HG03378 (cell line): ENCODE measurements around the gene MORN5.

ENCODE experiments used
- ATAC-seq: cut with Tn5 transposase; IDR thresholded peaks from one replicate; pipeline ENCODE4 v1.9.1; 2021; ENCODE audit warnings: mild to moderate bottlenecking, moderate library complexity; ENCODE audit not compliant: unreplicated experiment

Gene MORN5

DNA sequence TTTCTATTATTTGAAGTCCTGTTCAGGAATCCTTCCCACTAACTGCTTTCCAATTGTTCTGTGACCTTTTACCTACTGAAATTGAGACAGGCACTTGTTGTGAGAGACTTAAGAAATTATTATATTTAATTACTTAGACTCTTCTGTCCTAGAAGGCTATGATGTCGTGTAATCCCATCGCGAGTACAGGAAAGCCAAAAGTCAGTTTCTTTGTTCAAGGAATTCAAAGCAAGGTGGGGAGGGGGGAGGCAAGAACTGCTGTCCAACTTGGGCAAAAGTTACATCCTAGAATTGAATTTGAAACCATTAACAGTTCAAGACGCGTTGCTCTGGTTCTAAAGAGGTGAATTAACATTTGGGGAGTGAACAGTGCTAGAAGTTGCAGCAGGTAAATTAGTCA is 18.0 kb upstream of the MORN5 start:
- ATAC-seq: no peak

GRCh38 chr9:122143296-122143695 is 16.4 kb upstream of the MORN5 start:
- ATAC-seq: no peak

DNA sequence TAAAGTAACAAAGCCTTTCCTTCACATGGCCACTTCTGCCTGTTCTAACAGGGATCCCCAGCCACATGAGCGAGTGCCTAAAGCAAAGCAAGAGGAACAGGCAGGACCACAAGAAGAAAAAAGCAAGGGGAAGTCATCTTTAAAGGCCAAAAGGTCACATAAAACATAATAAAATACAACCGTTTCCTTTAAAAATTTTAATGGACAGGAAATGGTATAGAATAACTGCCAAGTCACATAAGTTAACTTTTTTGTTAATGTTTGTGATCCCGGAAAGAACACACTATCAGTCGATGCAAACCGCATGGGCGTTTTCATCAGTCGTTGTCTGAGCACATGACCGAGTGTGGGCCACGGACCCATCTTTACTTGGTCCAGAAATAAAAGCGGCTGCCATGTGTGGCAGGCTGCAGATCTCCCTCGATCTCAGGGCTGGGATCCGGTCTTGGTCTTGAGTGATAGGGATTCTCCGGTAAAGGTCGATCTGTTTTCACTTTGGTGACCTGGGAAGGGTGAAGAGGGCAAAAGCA is 15.8 kb upstream of the MORN5 start:
- no peak for ATAC-seq

- no peak for ATAC-seq
Observed at GRCh38 chr9:122144836-122145591, 14.7 kb upstream of the MORN5 start.

DNA sequence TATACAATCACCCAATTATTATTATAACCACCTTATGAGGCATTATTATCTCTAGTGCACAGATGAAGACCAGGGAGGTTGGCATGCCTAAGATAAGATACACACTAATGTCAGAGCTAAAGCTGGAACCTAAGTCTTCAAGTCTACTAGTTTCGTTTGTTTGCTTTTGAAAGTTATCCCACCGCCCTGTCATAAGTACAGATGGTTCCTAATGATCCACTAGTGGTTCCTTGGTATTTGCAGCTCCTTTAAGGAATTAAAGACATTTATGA is 14.2 kb upstream of the MORN5 start:
- ATAC-seq: no peak

GRCh38 chr9:122151267-122151828 is 8.4 kb upstream of the MORN5 start:
- no peak for ATAC-seq

DNA sequence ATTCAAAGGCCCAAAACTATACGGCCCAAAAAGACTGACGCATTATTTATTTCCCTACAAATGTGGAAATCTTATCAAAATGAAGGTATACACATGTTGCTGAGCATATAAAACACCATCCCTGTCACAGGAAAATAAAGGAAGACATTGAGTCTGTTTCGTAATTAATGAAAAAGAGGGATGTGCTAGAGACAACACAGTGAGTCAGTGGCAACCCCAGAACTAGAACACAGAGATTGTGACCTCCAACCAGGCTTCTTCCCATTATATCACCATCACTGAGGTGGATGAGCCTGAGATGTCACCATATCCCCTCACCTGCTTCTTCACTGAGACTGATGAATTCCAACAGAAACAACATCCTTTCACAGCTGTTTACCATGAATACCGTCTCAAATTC is 3.9 kb upstream of the MORN5 start:
- ATAC-seq: no peak

- no peak for ATAC-seq
Observed at GRCh38 chr9:122158202-122158601, 1.5 kb upstream of the MORN5 start.

DNA sequence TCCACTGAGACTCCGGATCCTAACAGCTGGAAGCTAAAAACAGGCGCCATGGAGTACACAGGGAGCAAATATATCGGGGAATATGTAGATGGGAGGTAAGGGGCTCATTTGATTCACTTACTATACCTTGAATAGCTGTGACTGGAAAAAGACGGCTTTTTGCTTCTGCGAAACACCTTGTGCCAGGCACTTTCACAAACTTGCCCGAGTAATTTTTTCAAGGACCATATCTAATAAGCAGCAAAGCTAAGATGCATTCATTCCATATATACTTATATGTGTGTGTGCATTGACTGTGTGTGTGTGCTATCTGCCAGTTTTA is 178 bp downstream of the MORN5 start:
- ATAC-seq: peak; percentile 5

- ATAC-seq: no peak
Observed at GRCh38 chr9:122162415-122162814, 2.7 kb downstream of the MORN5 start.

- ATAC-seq: no peak
Observed at GRCh38 chr9:122164286-122164685, 4.6 kb downstream of the MORN5 start.

- no peak for ATAC-seq
Observed at GRCh38 chr9:122168356-122168755, 8.6 kb downstream of the MORN5 start.

DNA sequence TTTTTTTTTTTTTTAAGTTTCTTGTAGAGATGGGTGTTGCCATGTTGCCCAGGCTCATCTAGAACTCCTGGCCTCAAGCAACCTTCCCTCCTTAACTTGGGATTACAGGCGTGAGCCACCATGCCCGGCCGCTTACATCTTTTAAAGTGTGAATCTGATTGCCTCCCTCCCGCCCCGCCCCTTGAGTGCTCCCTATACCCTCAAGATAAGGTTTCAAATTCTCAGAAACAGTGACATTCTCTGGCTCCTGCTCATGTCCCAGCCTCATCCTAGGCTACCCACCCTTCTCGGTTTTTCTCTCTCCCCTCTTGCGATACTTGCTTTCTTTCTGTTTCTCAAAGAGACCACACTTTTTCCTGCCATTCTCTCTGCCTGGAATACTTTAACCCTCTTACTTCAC is 12.4 kb downstream of the MORN5 start:
- ATAC-seq: no peak

- no peak for ATAC-seq
Observed at GRCh38 chr9:122173670-122174069, 14.0 kb downstream of the MORN5 start.

DNA sequence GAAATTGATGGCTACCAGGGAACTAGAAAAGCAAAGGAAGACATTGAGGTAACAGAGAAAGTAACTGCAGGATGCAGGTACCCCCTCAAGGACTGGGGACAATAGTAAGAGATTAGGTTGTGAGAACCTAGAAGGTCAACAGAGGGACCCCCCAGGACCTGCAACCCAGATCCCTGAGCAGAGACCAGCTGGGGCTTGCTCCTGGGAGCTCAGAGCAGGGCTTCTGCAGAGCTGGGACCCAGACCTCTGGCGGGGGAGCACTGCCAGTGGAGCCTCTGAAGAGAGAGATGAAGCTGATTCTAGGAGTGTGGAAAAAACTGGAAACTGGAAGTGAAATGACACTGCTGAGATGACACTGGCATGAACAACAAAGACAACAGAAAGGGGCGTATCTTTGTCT is 17.2 kb downstream of the MORN5 start:
- ATAC-seq: no peak

DNA sequence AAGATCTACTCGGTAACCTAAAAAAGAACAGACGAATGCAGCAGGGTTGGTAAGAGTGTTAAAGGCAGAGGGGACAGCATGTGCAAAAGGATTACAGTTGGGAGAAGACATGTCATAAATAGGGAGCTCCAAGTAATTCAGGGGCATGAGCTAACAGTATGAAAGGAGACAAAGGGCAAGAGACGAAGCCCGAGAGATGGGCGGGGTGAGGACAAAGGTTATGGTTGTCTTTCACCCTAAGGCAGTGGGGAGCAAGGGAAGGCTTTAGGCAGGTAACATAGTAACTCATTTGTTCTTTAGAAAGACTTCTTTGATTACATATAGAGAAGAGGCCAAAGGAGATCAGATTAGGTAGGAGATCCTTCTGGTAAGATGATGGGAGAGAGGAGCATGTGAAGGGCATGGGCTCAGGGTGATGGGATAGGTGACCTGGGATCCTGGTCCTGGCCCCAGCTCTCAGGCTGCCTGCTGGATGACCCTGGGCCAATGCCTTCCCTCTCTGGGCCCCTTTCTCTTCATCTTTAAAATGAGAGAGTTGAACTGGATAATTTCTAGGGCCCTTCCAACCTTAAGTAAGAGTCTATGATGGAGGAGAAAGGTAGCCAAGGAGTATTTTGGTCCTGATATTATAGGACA is 19.5 kb downstream of the MORN5 start:
- no peak for ATAC-seq

GRCh38 chr9:122179690-122180074 is 20.0 kb downstream of the MORN5 start:
- no peak for ATAC-seq

- ATAC-seq: no peak
Observed at GRCh38 chr9:122180633-122181032, 20.9 kb downstream of the MORN5 start.

DNA sequence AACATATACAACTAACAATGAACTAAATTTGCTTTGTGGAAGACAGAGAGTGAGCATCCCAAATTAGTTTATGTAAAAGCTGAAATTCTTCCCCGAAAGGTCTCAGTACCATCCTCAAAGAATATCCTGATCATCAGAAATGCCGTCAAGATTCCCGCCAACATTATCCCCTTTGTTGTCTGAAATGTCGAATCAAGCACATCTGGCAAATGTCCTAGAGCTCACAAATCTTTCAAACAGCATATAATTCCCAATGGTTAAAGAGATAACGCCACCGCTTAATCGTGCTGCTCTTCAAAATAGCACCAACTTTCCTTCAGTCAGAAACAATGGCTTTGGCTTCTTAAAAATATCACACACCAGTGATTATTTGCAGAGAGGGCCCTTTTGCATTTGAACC is 23.8 kb downstream of the MORN5 start:
- ATAC-seq: no peak

GRCh38 chr9:122184551-122184950 is 24.8 kb downstream of the MORN5 start:
- ATAC-seq: no peak

GRCh38 chr9:122186301-122186700 is 26.6 kb downstream of the MORN5 start:
- no peak for ATAC-seq

GRCh38 chr9:122186777-122187470 is 27.2 kb downstream of the MORN5 start:
- no peak for ATAC-seq
